Uterine smooth muscle cell (primary cell): ENCODE measurements around the gene PLCB1. TPM values are rescaled to one million over a fixed set of nuclear protein-coding genes. Genes with fewer than 3 reads are reported as not detected.

Source experiments
- total RNA-seq: library from RNA; depleted of rRNA; stranded (reverse); fragments of >200 nt; gene quantifications from 2 replicates; pipeline ENCODE4 v1.2.3, GENCODE V29; 2014

PLCB1 gene
- 15.2 and 16.2 TPM in 2 replicates for total RNA-seq

DNA sequence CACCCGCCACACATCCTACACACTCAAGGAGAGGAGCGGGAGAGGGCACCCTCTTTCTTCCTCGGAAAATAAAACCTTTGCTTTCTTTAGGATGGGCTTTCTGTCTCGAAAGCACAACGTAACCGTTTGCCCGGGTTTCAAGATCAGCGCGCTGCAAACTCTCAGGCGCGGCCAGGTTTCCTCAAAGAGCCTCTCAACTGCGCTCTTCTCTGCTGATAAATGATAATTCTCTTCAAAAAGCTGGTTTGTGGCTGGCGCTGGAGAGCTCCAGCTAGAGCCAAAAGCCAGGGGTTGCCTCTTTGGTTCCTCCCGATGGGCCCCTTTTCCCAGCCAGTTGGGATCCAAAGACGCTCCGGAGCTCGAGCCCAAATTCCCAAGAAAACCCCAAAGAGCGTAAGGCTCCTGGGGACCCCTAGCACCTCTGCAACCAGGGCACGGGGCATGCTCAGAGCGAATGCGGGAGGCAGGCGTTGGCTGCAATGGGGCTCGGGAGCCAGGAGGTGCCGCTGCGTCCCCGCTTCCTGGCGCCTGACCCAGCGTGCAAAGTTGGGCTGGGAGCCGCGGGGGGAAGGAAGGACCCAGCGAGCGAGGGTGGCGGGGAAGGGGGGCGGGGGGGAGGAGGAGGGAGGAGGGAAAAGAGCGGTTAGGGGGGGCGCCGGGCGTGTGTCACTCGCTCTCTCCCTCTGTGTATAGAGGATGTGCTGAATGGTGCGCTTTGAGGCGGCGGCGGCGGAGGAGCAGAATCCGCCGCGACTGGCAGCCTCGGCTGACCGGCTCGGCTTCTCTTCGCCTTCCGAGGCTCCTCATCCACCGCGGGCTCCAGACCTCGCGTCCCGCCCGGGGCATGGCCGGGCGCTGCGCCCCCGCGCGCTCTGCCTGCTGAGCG, at the start of gene PLCB1:
PLCB1 (plus strand) TSS at position 669 of the 886 bp plus-strand sequence. CDS start 386 bp downstream, outside the sequence.

Other genes with a start within 250 kb of the PLCB1 start
- gene HAO1, start 191.8 kb upstream of the PLCB1 start, total RNA-seq: not detected in 2 replicates
- 33.4 and 37.0 TPM in 2 replicates for gene TMX4, start 112.5 kb upstream of the PLCB1 start, total RNA-seq